HG02973 (cell line): ENCODE results near the gene PLK3.
"Not testable (repeated sequence)": the region's sequence is repeated elsewhere in the genome, so short reads cannot be mapped to it uniquely, and the experiment has no call there.

Experiments used
- ATAC-seq: cut with Tn5 transposase; IDR thresholded peaks from one replicate; pipeline ENCODE4 v1.9.1; 2021; ENCODE audit warnings: moderate library complexity; ENCODE audit not compliant: unreplicated experiment

PLK3 gene

GRCh38 chr1:44799770-44800584 is at the start of gene PLK3:
Gene PLK3 (plus strand): TSS chr1:44800377. CDS start chr1:44800464, 87 bp downstream.
- peak; percentile 73 for ATAC-seq

DNA sequence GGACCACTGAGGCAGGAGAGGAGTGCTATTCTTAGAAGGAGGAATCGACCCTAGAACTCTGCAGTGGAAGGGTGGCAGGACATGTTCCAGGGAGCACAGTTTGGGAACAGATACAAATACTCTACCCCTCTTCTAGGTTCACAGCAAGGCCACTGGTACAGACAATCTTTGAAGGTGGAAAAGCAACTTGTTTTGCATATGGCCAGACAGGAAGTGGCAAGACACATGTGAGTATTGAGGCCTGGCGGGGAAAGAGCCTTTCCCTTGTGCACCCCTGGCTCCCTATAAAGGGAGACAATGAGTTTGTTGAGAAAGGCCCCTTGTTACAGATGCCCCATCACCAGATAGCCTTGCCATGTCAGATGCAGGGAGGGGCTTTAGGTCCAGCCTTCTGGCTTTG is 42.8 kb upstream of the PLK3 start:
- ATAC-seq, result no peak

GRCh38 chr1:44759077-44759476 is 41.1 kb upstream of the PLK3 start:
- ATAC-seq, result no peak

- no peak for ATAC-seq
These were observed 39.3 kb upstream of the PLK3 start for GRCh38 chr1:44760876-44761275.

DNA sequence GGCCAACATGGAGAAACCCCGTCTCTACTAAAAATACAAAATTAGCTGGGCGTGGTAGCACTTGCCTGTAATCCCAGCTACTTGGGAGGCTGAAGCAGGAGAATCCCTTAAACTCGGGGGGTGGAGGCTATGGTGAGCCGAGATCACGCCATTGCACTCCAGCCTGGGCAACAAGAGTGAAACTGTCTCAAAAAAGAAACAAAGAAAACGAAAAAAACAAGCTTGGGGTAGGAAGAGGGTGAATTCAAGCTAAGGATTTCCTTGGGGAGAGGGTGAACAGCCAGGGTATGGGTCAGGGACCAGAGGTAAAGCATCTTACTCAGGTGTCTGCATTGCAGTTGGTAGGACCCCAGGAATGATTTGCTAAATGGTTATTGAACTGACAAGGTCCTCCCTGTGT is 33.8 kb upstream of the PLK3 start:
- ATAC-seq, result not testable (repeated sequence)

GRCh38 chr1:44775078-44775929 is 24.9 kb upstream of the PLK3 start, which contains the start of gene RPS8:
Gene RPS8 (plus strand): TSS chr1:44775540. CDS start chr1:44775597, 57 bp downstream.
- peak; percentile 71 for ATAC-seq

DNA sequence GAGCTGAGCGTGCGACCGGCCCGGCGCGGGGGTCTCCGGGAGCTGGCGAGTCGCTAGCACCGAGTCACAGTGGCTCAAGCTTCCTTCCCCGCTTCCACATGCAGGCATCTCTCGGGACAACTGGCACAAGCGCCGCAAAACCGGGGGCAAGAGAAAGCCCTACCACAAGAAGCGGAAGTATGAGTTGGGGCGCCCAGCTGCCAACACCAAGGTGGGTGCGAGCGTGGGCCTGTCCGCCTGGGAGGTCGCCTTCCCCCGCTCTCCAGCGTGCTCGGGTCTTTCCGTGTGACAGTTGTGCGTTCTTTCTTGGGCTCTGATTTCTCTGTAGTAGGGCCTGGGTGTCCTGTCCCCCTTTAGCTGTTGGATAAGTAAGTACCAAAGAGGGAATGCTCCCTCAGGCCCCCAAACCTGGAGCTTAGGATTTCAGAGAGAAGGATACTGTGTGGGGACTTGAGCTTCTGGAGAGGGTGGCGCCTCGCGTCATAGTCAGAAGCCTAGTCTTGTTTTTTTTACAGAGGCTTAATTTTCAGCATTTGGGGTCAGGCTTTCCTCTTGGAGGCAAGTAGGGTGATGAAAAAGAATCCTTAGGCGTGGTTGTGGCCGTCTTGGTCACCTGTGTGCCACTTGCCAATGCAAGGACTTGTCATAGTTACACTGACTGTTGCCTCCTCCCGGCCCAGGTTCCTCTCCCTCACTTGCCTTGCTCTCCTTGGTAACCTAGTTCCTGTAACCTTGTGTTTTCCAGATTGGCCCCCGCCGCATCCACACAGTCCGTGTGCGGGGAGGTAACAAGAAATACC is 24.0 kb upstream of the PLK3 start:
- no peak for ATAC-seq

DNA sequence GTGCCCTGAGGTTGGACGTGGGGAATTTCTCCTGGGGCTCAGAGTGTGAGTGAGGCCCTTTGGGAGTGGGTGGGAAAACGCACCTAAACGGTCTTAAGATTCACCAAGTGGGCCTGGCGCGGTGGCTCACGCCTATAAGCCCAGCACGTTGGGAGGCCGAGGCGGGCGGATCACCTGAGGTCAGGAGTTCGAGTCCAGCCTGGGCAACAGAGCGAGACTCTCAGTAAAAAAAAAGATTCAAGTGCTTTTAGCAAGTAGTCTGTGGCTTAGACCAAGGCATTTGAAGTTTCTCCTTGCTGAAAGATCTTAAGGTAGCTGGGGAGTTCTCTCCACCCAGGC is 23.5 kb upstream of the PLK3 start:
- ATAC-seq, result no peak

DNA sequence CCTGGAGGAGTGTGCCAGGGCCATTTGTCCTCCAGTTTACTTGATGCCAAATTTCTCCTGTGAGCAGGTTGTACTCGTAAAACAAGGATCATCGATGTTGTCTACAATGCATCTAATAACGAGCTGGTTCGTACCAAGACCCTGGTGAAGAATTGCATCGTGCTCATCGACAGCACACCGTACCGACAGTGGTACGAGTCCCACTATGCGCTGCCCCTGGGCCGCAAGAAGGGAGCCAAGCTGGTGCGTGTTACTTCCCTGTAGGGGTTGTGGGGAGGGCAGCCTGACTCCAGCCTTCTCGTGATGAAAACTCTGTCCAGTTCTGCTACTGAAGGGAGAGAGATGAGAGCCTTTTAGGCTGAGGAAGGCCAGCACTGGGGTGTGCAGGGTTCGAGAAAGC is 22.6 kb upstream of the PLK3 start:
- no peak for ATAC-seq

GRCh38 chr1:44777969-44778635 is 22.1 kb upstream of the PLK3 start:
- ATAC-seq, result no peak

GRCh38 chr1:44778705-44779576 is 21.2 kb upstream of the PLK3 start:
- ATAC-seq, result no peak

GRCh38 chr1:44780583-44781121 is 19.5 kb upstream of the PLK3 start:
- no peak for ATAC-seq

GRCh38 chr1:44783697-44784093 is 16.5 kb upstream of the PLK3 start:
- no peak for ATAC-seq

DNA sequence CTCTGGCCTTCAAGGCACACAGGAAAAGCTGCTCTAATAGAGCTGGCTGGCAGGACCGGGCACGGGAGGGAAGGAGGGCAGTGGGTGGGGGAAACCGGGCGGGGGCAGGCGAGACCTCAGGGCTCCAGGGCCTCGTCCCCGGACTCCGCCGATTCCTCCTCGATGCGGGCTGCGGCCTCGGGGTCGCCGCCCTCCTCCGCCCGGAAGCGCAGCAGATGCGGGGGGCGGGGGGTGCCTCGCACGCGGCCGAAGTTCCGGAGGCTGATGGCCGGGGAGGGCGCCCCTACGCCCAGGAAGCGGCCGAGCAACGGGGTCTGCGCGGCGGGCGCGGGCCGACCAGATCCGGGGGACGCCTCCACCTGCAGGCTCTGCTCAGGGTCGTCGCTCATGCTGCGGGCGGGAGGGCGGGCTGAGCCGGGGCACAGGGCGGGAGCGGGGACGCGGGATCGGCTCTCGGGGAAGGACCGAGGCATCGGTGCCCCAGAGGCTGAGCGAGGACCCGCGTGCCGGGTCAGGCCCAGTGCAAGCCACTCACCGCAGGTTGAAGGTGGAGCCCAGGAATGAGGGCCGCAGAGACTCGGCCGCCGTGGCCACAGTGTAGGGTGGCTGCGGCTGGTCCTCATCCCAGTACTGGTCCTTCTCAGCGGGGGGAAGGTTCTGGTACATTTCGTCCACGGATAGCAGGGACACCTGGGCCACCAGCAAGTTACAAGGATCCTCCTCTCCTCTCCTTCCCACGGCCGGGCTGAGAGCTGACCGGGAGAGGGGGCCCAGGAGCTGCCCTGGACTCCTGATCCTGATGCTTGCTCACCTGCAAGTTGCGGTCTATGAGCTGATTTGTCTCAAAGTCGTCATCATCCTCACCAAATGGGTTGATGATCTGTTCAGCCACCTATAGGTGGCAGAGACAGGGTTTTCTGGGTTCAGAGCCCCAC is 15.8 kb upstream of the PLK3 start:
- no peak for ATAC-seq

DNA sequence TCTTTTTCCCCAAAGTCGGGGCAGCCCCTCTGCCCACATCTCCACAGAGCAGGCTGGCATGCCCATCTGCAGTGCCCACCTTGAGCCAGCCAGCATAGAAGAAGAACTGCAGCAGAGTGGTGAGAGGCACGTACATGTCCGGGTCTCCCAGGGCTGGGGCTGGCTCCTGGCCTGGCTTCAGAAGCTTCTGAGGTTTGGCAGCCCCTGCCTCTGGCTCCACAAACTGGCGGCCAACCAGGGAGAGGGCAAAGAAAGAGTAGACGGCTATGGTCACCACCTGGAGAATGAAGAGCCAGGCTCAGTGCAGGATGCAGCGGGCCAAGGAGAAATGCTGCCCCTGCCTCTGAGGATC is 15.2 kb upstream of the PLK3 start:
- no peak for ATAC-seq

- no peak for ATAC-seq
These were observed 14.6 kb upstream of the PLK3 start for GRCh38 chr1:44785501-44786137.

DNA sequence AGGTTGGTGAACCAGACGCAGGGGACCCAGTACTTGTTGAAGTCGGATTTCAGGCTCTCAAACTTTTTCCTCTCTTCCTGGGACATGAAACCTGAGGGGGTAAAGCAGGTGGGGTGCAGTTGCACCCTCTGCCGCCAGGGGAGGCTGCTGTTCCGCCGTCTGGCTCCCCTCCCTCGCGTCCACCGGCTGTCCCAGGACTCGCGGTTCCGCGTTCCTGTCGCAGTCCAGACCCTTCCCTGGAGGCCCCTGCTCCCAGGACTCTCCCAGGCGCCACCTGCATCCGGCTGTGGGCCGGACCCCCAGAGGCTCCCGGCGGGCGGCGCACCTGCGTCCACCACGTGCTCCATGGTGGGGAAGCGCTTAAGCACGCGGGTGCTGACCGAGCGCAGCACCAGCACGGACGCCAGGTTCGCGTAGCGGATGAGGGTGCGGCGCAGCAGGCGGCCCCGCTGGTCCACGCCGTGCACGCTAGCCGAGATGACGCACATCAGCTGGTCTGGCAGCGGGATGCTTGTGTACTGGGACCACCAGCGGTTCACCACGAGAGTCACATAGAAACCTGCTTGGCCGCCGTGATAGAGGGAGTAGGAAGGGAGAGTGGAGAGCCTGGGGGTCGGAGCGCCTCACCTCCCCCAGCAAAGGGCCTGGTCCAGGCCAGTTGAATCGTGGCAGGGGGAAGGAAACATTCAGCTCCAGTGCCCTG is 13.9 kb upstream of the PLK3 start:
- no peak for ATAC-seq
